ENCODE measurements around the gene NR1H2.

- TF ChIP-seq POLR2A (IDR thresholded peaks at IDR 0.05; ENCODE audit: low read depth, low read length) = no peak
- TF ChIP-seq REST (IDR thresholded peaks at IDR 0.05; ENCODE audit: low read depth, low read length) = no peak
- no peak for TF ChIP-seq PKNOX1 (IDR thresholded peaks at IDR 0.05)
- no peak for TF ChIP-seq CTCF (IDR thresholded peaks at IDR 0.05 in 2 of 3, conservative IDR thresholded peaks at IDR 0.05 in 1 of 3; ENCODE audit: control insufficient read depth in 2 of 3, extremely low read depth in 1 of 3, insufficient read depth in 1 of 3, low read depth in 3 of 3, low read length in 3 of 3)
- no peak for TF ChIP-seq ATF7 (IDR thresholded peaks at IDR 0.05; ENCODE audit: low read depth)
- TF ChIP-seq BRCA1 (IDR thresholded peaks at IDR 0.05; ENCODE audit: low read depth, low read length) = no peak
- no peak for TF ChIP-seq ZBTB40 (IDR thresholded peaks at IDR 0.05; ENCODE audit: borderline replicate concordance)
- TF ChIP-seq NFYB (IDR thresholded peaks at IDR 0.05; ENCODE audit: insufficient read depth, low read depth, low read length) = no peak
- no peak for TF ChIP-seq IRF3 (IDR thresholded peaks at IDR 0.05)
- TF ChIP-seq SPI1 (IDR thresholded peaks at IDR 0.05; ENCODE audit: borderline replicate concordance, insufficient read depth, low read depth, low read length) = no peak
These were observed 26.5 kb downstream of the NR1H2 start for GRCh38 chr19:50402544-50403301.

Data from GM12878 (cell line).